ENCODE measurements around the gene AKAP6. TPM values are rescaled to one million over a fixed set of nuclear protein-coding genes. Genes with fewer than 3 reads are reported as not detected.
A peak's percentile ranks its signal among the peaks of the same experiment; 100 is the strongest.

AKAP6 gene
- total RNA-seq, 1 donor from 2014 or later, result 7.7 TPM

DNA sequence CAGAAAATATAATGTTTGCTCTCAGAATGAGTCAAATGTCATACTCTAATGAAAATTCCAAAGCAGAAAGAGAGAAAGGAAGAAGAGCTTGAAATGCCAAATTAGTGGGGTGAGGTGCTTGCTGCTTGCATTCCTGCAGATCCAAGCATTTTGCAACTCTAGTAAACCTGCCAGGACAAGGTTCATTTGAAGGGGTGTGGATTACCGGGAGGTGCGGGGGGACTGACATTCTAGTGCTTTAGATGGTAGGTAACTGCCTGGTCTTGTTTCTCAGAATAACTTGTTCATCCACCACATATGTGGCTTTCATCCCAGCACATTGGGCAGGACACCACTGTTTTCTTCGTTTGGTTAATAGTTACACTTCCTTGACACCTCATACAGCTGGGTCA lies 144.4 kb downstream of the AKAP6 start:
- intact Hi-C loops (cut with DNase I), result no loop called here
- Histone ChIP-seq H3K9me3 (no peaks in the 10 kb centered on the region), H3K27ac (no peak overlapping the region), H3K4me1 (no peaks in the 10 kb centered on the region), H3K4me3 (no peak overlapping the region), H3K36me3 (no peaks in the 10 kb centered on the region), H3K27me3 (no peaks in the 10 kb centered on the region)
- TF ChIP-seq, protein P1, sequence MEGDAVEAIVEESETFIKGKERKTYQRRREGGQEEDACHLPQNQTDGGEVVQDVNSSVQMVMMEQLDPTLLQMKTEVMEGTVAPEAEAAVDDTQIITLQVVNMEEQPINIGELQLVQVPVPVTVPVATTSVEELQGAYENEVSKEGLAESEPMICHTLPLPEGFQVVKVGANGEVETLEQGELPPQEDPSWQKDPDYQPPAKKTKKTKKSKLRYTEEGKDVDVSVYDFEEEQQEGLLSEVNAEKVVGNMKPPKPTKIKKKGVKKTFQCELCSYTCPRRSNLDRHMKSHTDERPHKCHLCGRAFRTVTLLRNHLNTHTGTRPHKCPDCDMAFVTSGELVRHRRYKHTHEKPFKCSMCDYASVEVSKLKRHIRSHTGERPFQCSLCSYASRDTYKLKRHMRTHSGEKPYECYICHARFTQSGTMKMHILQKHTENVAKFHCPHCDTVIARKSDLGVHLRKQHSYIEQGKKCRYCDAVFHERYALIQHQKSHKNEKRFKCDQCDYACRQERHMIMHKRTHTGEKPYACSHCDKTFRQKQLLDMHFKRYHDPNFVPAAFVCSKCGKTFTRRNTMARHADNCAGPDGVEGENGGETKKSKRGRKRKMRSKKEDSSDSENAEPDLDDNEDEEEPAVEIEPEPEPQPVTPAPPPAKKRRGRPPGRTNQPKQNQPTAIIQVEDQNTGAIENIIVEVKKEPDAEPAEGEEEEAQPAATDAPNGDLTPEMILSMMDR (IDR thresholded peaks at IDR 0.05), result no peak
- DNase-seq, result no peak
- ATAC-seq, result peak; percentile 58

DNA sequence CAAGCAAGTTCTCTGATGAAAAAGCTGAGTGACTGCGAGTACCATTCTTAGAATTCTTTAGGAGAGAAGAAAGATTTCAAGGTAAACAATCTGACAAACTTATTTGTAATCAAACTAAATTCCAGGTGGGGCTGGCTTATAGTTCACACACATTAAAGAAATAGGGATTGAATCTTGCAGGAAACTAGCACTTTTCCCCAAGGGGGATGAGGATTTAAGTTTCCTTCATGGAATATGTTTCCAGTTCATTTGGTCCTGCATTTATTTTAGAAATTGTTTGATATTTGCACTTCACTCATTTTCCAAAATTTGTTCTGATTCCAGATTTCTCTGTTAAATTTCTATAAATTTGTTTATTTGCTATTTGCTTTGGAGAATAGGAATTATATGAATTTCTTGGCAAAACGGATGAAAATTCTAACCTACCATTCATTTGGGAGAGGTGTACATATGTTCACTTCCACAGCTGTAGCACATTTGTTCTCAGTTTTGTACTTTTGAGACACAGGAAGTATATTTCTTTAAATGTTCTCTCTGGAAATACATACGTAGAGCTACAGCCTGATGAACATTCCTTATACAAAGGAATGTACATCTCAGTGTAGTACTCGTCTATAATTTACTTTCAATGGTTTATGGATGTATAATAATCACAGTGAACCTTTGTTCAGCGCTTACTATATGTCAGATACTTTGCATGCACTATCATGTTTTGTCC lies 145.5 kb downstream of the AKAP6 start:
- Histone ChIP-seq H3K9me3 (no peaks in the 10 kb centered on the region), H3K27ac (no peak overlapping the region), H3K4me3 (no peak overlapping the region), H3K4me1 (no peaks in the 10 kb centered on the region), H3K27me3 (no peaks in the 10 kb centered on the region), H3K36me3 (no peaks in the 10 kb centered on the region)
- intact Hi-C loops (cut with DNase I), result no loop called here
- TF ChIP-seq, protein P1 (IDR thresholded peaks at IDR 0.05), result no peak
- no peak for ATAC-seq
- no peak for DNase-seq

DNA sequence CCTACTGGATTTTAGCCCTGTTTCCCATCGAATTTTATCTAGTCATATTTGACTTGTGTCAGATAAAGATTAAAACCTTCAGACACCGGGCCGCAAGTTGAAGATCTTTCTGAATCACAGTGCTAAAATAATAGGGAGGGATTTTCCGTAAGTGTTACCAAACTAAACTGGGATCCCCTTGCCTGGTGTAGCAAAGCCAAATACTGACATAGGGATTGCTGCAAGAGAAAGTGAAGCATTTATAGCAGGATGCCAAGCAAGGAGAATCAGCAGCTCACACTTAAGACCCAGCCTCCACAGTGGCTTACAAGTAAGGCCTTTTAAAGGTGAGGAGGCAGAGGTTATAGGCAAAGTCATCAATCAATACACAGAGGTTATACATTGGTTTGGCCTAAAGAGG lies 147.4 kb downstream of the AKAP6 start:
- TF ChIP-seq, protein P1 (IDR thresholded peaks at IDR 0.05), result no peak
- intact Hi-C loops (cut with DNase I), result no loop called here
- Histone ChIP-seq H3K9me3 (no peaks in the 10 kb centered on the region), H3K4me3 (no peak overlapping the region), H3K27me3 (no peaks in the 10 kb centered on the region), H3K4me1 (no peaks in the 10 kb centered on the region), H3K36me3 (no peaks in the 10 kb centered on the region), H3K27ac (no peak overlapping the region)
- no peak for ATAC-seq
- DNase-seq, result no peak

DNA sequence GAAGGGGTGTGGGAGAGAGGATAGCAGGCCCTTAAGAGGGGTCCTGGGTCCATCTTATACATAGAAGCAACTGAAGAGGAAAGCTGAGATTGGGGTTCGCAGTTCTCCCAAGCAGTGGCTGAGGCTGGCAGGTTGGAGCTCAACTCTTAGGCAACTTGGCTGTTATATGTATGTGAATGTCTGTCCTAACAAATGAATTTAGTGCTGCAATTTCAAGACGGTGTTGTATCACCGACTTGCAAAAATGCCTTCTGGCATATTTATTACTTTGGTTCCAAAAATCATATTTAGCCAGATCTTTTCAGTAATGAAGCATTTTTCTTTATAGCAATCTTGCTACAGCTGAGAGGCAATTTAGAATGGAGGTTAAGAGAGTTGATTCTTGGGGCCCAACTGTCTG lies 148.3 kb downstream of the AKAP6 start:
- H3K27me3 ChIP-seq, result no peaks in the 10 kb centered on the region
- TF ChIP-seq, protein P1 (IDR thresholded peaks at IDR 0.05), result no peak
- no peaks in the 10 kb centered on the region for H3K9me3 ChIP-seq
- H3K4me1 ChIP-seq, result no peaks in the 10 kb centered on the region
- no peaks in the 10 kb centered on the region for H3K36me3 ChIP-seq
- H3K27ac ChIP-seq, result no peak overlapping the region
- DNase-seq (no peak), ATAC-seq (no peak)
- intact Hi-C loops (cut with DNase I), result no loop called here
- no peak overlapping the region for H3K4me3 ChIP-seq

DNA sequence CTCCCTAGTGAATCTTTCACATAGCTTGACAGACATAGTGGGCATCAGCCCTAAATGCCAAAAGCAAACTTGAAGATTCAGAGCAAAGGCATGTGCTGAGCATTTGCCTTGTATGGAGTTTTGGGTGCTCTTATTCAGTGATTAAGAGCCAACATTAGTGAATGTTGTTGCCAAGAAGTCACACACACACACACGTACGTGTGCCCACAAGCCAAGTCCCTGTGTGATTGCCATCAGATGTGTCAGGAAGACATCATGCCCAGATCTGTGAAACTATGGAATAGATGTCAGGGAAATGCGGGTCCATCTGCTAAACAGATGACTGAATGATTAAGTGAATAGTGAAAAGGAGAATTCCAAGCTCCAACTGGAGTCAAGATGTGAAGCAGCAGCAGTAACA lies 149.0 kb downstream of the AKAP6 start:
- no peaks in the 10 kb centered on the region for H3K36me3 ChIP-seq
- no peak overlapping the region for H3K27ac ChIP-seq
- H3K4me1 ChIP-seq, result no peaks in the 10 kb centered on the region
- TF ChIP-seq, protein P1 (IDR thresholded peaks at IDR 0.05), result no peak
- H3K4me3 ChIP-seq, result no peak overlapping the region
- ATAC-seq, result no peak
- no peaks in the 10 kb centered on the region for H3K9me3 ChIP-seq
- intact Hi-C loops (cut with DNase I), result no loop called here
- H3K27me3 ChIP-seq, result no peaks in the 10 kb centered on the region
- no peak for DNase-seq

DNA sequence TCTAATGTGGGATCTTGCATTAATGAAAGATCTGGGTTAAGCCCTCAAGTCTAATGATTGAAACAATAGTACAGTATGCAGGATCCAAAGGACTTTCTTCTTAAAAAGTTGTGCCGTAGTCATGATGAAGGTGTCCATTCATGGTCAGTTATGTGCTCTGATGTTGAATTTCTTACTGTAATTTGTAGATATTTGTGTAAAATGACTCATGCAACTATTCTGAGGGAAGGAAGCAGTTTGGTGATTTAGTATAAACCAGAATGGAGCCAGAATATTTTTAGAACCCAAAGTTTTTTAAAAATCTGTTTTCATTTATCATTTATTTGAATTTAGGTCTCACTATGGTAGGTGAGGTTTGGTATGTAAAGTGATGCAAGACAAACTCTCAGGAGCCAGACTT lies 151.2 kb downstream of the AKAP6 start:
- no peak overlapping the region for H3K27ac ChIP-seq
- no peak overlapping the region for H3K4me3 ChIP-seq
- no peaks in the 10 kb centered on the region for H3K9me3 ChIP-seq
- TF ChIP-seq, protein P1 (IDR thresholded peaks at IDR 0.05), result no peak
- intact Hi-C loops (cut with DNase I), result no loop called here
- H3K27me3 ChIP-seq, result no peaks in the 10 kb centered on the region
- DNase-seq (no peak), ATAC-seq (no peak)
- H3K36me3 ChIP-seq, result no peaks in the 10 kb centered on the region
- no peaks in the 10 kb centered on the region for H3K4me1 ChIP-seq
